Right hindlimb (tissue), 1 donor: ENCODE data around the gene CCDC182.
A peak's percentile ranks its signal among the peaks of the same experiment; 100 is the strongest.

Experiments
- DNase-seq: peaks from one replicate; pipeline ENCODE4 v3.0.0-alpha.2; 2018

The CCDC182 gene

DNA sequence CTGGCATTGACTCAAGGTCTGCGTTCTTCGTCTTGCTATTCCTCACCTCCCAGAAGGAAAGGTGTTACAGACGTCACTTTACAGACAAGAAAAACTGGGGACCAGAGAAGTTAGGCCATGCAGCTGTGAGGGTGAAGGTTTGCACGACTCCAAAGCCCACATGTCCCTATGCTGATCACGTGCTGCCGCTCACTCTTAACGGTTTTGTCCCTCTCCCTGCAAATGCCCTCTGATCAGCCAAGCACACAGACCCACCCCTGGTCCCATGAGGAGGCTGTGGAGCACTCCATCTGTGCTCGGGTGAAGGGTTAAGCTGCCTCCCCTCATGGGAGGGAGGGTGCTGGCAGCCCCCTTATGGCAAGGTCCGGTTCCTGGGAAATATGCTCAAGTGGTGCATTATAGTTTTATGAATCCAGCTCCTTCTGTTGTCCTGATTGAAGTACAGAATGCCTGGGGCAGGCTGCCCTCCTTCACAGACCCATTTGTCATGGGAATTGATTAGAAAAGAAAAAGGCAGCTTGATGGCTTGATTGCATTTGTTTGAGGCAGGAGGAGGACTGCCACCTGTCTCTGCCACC lies 18.8 kb downstream of the CCDC182 start:
- no peak for DNase-seq

DNA sequence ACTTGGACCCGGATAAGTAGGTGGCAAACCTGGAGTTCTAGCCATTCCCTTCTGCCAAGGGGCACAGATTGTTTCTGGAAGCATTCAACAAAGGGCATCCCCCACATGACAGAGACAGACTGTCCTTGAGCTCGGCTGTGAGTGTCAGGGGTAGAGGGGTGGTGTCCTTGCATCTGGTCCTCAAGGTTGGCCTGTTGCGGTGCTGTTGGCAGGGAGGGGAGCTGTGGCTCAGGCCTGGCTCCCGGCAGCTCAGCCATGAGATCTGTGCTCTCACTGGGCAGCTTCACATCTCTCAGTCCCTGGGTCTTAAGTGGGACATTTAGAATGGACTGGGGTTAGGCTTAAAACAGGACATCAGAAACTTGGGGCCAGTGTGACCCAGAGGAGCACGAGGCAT lies 20.4 kb downstream of the CCDC182 start:
- no peak for DNase-seq

DNA sequence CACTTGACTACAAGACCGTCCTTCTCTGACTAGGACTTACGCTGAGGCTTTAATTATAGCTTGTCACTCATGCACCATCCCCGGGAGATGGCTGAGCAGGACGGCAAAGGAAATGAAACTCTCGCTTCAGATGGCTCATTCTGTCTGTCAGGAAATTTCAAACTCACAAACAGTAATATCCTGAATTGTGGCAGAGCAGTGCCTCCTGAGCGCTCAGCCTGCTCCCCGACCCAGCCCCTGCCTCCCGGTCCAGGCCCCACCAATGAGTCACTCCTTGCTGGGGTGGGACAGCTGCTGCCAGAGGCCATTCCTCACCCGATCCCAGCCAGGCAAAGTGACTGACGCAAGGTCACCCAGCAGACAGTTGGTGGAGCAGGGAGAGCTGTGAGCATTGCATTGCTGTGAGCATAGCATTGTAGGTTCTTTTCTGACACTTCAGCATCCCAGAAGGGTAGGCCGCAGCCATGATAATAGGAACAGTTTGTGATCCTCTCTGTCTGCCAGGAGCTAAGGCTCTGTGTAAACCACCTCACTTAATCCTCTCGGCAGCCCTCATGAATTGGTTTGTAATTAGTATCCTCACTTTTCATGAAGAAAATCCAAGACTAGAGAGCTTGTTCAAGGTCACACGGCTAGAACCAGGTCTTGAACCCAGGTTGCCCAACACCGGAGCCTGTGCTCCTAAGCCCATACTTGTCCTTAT lies 20.9 kb downstream of the CCDC182 start:
- no peak for DNase-seq

DNA sequence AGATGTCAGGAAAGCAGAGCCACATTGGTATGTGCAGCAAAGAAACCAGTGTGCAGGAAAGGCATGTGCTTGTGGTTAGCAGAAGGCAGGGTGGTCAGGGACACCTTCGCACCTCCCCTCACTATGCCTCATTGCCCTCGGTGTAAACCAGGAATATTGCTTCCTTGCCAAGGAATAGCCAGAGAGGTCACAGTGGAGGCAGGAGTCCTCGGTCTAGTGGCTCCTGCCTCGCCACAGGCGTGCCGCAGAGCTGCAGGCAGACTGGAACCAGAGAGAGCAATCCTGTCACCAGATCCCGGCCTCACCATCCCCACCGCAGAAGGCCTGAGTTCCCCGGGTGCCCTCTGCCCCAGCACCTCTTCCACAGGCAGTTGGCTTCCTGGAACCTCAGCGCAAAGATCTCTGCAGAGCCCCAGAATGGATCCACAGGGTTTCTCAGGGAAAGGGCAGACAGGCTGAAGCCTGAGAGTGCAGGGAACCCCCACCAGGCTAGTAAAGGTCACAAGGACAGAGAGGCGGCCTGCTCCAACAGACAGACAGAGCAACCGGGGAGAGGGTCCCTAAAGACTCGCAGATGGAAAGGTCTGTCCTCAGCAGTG lies 21.6 kb downstream of the CCDC182 start:
- DNase-seq, result no peak

DNA sequence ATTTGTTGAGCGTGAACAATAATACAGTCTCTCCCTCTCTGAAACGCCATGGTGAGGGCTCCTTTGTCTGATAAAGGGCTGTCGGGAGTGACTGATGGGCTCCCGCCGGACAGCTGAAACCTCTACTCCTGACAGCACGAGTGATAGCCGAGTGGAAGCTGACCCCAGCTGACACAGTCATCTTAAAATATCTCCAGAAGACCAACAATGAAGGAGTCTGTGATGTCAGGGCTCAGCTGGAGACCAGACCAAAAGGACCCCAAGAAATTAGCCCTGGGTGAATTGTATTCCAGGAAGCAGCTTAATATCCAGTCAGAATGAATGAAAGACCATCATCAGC lies 22.4 kb downstream of the CCDC182 start:
- DNase-seq, result no peak

DNA sequence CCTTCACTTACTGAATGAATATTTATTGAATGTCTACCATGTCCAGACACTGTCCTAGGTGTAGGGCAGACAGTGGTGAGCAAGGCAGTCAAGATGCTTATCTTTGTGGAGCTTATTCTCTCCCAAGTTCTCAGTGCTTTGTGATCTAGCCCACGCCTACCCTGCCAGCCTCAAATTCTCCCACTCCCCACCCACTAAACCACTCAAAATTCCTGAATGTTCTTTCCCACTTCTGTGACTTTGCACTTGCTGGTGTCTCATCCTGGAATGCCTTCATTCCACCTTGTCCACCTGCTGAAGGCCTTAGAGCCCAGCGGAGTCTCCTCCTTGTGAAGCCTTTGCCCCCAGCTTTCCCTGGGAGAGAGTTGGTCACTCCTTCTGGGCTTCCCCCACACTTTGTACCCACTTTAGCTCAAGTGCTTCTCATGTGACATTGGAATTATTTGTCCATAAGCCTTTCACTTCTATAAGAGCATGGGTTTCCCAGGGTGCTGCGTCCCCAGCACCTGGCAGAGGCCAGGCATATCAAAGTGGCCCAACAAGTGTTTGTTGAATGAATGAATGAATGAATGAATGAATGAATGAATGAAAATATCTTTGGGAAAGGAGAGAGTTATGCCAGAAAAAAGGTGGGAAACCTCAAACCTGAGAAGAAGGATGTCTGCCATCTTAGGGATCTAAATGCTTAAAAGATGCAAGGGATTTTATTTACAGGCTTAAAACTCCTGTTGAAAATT lies 23.0 kb downstream of the CCDC182 start:
- no peak for DNase-seq

DNA sequence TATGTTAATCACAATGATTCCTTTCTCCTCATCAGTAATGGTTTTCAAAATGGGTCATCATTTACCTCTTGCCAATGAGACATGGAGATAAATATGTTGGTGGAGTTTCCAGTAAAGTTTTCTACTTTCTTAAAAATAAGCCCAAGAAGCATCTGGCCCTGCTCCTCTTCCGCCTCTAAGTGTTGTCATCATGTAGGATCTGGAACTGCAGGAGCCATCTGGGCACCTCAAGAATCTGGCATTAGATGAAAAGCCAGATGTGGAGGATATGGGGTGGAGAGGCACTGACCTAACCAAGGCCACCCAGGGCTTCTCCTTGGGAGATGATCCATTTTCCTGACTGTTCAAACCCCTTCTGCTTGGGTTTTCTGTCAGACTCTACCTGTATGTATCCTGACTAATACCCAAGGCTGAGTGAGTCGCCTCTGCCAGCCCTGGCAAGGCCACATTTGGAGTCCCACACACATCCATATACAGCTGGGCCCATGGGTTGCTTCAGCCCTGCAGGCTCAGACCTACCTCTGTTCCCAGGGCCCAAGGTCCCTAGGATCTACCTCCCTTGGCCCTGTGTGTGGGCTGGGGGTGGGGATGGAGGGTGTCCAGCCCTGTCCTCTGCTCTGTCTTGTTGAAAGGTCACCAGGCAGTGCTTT lies 24.6 kb downstream of the CCDC182 start:
- DNase-seq, result no peak

DNA sequence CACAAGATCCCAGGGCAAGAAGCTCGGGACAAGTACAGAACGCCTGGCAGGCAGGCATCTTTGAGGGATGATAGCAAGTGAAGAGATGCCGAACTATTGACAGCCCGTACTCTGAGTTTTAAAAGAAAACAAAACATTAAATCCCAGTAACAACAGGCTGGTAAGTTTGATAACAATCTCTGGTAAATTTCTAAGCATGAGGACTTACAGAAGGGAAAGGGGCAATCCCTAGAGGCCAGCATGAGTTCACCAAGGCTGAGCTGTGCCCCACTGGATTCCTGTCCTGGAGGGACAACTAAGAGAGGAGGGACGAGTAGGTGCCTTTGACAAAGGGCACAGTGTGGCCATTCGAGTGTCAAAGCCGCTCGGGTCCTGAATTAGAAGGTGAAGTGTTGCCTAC lies 26.2 kb downstream of the CCDC182 start:
- no peak for DNase-seq

DNA sequence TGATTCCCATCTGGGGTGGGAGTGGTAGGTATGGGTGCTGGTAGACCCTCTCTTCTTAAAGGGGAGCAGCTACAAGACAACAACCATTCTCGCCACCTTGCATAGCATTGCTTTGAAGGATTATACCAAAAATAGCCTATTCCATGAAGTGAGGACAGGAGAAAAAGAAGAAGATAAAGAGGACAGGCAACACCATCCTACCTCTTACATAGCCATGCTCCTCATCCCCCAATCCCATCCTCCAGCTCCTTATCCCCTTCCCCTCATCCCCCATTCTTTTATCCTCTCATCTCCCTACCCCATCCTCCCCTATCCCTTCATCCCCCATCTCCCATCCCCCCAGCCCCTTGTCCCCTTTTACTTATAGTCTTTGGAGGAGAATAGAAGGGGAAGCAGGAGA lies 29.1 kb downstream of the CCDC182 start:
- no peak for DNase-seq

DNA sequence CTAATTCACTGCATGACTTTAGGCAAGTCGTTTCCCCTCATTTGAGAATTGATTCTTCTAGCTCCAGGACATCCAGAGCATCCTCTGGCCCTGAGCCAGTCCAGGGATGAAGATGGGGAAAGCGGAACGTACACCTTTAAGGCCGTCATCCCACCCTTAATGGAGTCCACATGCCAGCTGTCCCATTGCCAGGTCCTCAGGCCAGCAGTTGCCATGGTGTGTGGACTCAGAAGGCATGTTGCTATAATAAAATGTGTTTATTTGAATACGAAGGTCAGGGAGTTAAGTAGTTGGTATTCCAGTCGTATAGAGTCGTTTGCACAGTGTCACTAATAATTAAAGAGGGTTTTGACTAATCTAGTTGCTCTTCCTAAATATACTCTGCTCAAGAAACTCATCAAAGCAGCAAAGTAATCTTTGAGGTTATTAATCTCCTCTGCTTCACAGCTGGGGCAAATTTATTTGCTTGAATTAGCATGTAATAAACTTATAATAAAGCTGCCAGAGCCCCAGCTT lies 30.4 kb downstream of the CCDC182 start:
- DNase-seq, result no peak

DNA sequence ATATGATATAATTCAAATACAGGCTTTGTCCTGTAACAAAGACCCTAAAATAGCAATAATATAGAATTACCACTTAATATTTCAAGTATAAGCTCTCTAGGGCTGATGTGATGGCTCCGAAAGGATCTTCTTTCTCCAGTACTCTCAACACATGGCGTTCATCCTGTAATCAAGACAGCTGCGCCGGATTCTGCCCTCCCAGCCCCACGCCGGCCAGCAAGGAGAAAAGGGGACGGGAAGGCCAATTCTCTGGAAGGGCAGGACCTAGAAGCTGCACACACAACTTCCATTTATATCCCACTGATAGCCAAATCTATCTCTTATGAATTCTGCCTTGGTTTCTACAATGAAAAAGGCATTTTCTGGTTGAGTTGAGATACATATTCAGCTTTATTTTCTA lies 32.0 kb downstream of the CCDC182 start:
- DNase-seq, result no peak

DNA sequence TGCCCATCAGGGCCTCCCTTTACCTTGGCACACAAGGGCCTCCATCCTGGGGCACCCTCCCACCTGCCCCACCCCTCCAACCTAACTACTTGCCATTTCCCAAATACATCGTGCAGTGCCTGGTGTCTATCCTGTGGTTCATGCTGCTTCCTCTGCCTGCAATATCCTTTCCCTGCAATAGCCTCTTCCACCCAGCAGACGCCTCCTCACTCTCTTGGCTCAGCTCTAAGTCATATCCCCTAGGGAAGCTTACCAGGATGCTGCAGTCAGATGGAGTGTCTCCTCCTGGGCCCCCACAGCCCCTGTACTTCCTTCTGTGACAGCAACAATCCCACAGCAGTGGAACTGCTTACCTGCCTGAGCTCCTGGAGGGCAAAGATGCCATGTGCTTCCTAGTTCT lies 36.7 kb downstream of the CCDC182 start:
- no peak for DNase-seq

DNA sequence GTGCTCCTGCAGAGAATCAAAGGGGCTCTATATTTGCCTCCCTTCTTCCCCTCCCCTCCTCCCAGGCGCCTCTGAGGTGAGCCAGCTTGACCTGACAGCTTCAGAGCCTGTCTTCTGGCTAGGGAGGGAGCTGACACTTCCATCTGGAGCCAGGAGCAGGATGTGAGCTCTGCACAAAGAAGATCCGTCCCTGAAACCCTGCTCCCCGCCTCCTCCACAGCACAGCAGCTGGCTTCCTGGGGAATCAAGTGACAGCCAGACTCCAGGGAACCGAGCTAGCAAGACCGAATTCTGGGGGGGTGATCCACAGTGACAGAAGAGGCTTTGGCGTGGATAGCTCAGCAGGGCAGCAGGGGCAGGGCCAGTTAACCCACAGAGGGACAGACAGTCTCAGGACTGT lies 37.2 kb downstream of the CCDC182 start:
- peak; percentile 54 for DNase-seq

DNA sequence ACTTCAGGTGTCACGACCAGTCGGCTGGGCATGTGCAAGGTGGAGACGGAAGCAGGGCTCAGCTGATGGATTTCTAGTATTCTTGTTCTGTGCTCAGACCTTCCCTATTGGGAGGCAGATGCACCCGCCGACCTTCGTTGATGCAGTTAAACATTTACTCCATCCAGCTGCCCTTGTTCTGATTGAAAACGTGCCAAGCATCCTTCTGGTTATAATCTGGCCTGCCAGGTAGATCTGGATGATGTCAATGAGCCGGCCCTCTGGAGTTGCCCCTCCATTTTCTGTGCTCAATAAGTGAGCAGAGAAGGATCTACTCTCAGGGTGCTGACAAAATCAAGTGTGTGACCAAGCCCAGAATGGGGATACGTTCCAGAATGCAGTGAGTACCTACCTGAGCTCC lies 38.3 kb downstream of the CCDC182 start:
- DNase-seq, result no peak

DNA sequence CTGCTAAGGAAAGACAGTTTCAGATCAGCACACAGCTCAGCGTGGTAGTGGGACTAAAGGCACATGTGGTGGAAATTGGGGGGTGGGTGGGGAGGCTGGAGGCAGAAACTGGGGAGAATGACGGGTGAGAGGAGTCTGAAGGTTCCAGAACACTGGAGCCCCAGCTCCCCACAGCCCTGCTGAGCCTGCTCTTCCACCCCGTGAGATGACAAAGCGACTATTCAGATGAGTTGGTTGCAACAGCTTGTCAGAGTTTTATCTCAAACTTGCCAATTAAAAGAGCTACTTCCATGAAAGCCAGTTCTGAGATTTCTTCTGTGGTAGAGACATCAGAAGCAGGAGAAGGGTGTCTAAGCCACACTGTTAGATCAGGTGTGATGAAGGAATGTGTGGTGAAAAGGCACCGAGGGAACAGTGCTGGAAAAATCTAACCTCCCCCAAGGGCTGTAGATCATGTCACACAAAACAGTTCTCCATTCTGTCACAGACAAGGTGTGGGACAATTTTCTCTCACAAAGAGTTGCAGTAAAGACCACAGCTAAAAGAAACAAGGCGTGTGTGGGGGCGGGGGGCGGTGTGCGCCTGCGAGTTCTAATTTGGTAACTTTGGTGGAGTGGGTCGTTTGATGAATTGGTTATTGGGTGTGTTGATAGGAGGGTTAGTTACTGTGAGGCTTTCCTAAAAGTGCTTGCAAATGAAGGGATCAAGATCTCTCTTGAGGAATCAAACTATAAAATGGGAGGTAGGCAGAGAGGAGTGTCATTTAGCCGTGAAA lies 39.0 kb downstream of the CCDC182 start:
- DNase-seq, result no peak

DNA sequence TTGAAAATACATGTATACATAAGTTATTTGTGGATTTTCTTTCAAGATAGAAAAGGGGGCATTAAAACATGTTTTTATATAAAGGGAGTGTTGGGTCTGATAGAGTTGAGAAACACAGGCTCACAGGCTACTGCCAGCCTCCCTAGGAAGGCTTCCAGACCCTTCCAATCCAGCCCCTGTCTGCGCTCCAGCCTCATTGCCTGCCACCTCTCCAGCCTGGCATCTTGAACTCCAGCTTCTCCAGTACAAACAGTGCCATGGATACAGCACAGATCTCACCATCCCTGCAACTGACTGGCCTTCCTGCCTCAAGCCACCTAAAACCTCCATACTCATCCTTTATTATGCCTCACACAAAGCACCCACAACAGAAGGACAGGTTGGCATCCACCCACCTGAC lies 40.7 kb downstream of the CCDC182 start:
- no peak for DNase-seq

DNA sequence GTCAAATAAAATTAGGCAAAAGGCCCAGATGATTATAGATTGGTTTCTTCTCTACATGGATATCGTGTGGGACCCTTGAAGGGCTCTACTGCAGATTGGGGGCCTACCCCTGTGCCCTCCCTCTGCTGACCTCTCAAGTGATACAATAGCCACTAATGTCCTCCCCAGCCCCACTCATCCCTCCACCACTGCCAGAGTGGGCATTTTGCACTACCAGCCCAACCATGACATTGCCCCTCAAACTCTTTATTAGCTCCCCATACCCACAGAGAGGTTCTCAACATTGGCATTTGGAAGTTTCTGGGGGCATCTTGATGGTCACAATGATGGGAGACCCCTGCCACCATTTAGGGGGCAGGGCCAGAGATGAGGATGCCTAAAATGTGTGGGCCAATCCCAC lies 41.8 kb downstream of the CCDC182 start:
- no peak for DNase-seq

DNA sequence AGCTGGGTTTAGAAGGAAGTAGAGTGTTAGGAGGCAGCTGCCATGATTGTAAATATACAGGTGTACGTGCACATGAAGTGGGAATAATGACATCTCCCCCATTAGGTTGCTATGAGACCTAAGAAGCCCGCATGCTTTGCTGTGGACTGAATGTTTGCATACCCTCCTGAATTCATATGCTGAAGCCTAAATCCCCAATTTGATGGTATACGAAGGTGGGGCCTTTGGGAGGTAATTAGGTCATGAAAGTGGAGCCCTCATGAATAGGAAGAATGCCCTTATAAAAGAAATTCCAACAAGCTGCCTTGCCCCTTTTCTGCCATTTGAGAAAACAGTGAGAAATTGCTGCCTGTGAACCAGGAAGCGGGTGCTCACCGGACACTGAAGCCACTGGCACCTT lies 44.0 kb downstream of the CCDC182 start:
- no peak for DNase-seq

DNA sequence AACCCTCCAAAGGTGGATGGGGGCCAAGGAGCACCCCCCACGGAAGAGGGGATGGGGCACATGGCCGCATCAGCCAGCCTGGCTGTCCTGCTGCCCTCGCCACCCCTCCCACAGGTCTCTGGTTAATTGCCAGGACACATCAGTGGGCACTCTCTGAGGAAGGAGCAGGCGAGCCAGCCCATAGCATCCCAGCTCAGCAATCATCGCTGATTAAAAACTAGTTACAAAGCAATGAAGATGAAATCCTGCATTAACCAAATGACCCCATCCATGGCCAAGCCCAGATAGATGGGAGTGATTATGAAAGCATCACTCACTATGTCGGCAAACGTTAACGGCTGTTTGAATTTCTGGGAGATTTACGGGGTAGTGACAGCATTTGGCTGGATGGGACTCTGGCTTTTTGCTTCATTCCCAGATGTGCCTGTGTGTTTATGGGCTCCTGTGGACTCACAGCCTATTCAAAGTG lies 45.3 kb downstream of the CCDC182 start:
- DNase-seq, result peak; percentile 55

DNA sequence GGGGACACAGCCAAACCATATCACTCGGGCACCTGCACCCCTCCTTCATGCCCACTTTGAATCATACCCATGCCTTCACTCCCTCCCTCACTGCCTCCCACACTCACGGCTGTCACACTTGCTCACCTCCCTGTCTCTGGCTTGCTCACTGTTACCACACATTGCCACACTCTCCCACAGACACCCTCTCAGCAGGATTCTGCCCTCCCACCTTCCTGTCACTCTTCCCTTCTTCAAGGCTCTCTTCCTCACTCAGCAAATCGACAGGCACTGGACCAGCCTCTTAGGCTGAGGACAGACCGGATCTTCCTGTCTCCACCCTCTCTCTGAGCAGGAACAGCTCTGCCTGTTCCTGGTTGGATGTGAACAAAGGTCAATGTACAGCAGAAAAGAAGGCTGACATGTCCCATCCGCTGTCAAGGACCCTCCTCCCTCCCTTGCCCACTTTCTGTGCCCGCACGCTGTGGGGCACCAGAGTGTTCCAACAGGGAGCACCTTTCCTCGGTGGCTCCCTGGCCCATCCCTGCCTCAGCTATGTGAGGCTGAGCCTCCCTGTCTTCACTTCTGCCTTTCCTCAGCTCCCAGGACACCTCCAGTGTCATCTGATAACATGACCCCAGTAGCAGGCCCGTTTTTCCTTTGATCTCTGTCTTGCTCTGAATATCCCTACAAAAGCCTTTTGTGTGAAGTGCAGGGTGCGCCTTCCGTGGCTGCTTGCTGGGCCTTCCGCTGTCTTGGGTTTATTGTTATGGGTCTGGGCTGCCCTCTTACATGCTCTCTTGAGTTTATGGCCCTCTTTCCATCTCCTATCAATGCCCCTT lies 47.0 kb downstream of the CCDC182 start:
- DNase-seq, result no peak

DNA sequence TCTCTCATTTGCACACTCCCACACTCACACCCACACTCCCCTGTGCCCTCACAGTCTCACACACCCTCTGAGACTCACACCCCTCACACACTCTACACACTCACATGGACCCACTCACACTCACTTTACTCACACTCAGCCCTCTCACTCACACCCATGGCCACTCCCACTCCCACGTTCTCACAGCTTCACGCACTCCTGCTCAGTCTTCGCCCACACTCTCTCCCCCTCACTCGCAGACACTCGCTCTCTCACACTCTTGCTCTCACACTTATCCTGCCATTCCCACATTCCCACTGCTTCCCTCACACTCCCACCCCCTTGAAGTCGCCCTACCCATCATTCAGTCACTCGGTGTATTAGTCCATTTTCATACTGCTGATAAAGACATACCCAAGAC lies 47.9 kb downstream of the CCDC182 start:
- no peak for DNase-seq

DNA sequence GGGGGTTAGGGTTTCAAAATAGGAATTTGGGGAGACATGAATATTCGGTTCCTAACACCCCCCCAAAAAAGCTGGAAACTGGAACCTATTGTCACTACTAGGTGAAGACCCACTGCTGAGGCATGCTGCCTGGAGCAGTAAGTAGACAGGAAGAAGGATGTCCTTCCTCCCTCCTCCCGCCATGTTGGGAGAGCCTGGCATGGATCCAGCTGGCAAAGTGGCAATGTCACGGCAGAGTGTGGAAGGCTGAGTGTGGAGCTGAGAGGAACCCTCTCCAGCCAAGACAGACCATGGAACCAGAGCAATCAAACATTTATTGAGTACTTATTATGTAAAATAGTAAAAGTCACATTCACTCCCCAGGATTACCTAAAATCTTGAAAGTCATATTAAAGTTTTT lies 49.0 kb downstream of the CCDC182 start:
- DNase-seq, result no peak
